Right lobe of liver (tissue), 4 donors: Measurements from ENCODE around the gene SEC24D.

Experiments used
- POLR2A ChIP-seq: fragments of 450-650 bp; IDR thresholded peaks from one replicate; pipeline ENCODE4 v1.6.1; 2017; ENCODE audit warnings: antibody characterized with exemption, mild to moderate bottlenecking
- TF ChIP-seq, protein P1 (sequence below), 4 donors: fragments of 200-600 bp in 3 of 4; fragments of 450-650 bp in 1 of 4; IDR thresholded peaks; one replicate each; pipeline versions ENCODE4 v1.5.1 to v1.8.0; 2016 to 2022; ENCODE audit warnings: antibody characterized with exemption in 4 of 4, mild to moderate bottlenecking in 2 of 4
- donor health status: DM: no; HTN: no; CAD: no.
- donor health status: DM: no; HTN: no; CAD: no.
- donor health status: DM: no; HTN: yes; CAD: no.

DNA sequence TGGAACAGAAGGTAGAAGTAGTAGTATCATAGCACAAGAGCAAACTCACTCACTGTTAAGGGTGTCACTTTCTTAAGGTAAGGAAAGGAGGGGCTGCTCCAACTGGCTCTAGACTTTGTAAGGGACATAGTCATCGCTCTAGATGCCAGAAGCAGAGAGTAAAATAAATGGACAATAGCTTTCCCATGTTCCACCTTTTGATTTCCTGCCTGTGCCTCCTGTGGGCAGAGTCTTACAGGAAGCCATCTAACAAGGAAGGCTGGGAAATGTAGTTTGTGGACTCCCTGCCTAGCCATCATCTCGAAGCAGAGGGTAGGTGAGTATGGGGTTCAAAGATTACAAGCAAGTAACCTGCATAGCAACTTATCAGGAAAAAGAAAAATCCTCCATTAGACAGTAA lies 152.4 kb downstream of the SEC24D start:
- TF ChIP-seq, protein P1, sequence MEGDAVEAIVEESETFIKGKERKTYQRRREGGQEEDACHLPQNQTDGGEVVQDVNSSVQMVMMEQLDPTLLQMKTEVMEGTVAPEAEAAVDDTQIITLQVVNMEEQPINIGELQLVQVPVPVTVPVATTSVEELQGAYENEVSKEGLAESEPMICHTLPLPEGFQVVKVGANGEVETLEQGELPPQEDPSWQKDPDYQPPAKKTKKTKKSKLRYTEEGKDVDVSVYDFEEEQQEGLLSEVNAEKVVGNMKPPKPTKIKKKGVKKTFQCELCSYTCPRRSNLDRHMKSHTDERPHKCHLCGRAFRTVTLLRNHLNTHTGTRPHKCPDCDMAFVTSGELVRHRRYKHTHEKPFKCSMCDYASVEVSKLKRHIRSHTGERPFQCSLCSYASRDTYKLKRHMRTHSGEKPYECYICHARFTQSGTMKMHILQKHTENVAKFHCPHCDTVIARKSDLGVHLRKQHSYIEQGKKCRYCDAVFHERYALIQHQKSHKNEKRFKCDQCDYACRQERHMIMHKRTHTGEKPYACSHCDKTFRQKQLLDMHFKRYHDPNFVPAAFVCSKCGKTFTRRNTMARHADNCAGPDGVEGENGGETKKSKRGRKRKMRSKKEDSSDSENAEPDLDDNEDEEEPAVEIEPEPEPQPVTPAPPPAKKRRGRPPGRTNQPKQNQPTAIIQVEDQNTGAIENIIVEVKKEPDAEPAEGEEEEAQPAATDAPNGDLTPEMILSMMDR (IDR thresholded peaks at IDR 0.05) = no peak
- TF ChIP-seq POLR2A = no peak
